Stimulated activated CD4-positive, alpha-beta T cell treated with anti-CD3 and anti-CD28 coated beads, Interleukin-4, amount 100 ng/mL, for 48 hours (primary cell): ENCODE measurements around the gene DLGAP3.

Source experiments
- DNase-seq, 2 donors: peaks; one replicate each; pipeline ENCODE4 v3.0.0-alpha.2; 2020; ENCODE audit warnings: low read depth in 2 of 2

The DLGAP3 gene

DNA sequence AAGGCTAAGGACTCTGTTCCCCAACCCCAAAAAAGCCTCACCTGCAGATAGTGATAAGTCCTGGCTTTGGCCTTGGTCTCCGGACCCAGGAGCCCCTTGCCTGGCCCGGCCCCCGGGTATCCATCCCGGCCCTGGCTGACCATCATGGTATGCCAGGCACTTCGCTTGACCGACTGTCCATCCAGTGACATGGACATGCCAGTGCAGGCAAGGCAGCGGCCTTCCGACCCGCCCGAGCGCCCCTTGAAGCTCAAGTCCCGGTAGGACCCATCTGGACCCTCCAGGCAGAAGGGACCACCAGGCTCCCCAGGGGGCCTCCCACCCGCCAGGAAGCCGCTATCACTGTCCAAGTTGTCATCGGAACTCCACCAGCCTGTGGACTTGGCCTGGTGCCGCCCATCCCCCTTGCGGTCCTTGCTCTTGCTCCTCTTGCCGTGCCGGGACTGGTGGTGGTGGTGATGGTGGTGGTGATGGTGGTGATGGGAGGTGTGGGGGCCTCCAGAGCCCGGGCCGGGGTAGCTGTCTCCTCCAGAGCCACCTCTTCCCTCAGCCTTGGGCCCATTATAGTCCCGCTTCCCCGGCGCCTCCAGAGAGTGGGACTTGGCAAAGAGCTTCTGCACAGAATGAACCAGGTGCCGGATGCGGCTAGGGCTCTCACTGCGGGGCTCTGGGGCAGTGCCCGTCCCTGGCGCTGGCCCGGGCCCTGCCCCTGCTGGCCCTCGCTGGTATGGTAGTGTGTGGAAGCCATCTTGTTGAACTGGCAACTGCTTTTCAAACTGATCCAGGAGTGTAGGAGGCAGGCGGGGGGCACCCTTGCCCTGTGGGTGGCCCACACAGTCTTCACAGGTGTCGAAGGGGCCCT is 25.0 kb downstream of the DLGAP3 start:
- DNase-seq = no peak

DNA sequence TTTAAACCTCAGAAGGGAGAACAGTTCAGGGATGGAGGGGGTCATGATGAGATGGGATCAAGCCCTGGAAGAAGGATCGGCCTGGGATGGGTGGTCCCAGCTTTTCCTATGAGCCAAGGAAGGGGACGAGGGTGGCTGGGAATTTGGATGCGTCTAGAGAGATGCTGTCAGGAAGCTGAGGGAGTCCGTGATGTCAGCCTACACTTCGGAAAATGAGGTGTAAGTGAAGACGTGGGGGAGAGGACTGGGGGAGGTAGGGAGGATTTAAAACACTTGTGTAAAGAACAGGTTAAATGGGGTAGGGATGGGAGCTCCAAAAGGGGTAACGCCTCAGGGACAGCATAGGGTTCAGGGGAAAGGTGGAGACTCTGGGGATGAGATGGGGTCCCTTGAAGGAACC is 27.5 kb downstream of the DLGAP3 start:
- DNase-seq = no peak

DNA sequence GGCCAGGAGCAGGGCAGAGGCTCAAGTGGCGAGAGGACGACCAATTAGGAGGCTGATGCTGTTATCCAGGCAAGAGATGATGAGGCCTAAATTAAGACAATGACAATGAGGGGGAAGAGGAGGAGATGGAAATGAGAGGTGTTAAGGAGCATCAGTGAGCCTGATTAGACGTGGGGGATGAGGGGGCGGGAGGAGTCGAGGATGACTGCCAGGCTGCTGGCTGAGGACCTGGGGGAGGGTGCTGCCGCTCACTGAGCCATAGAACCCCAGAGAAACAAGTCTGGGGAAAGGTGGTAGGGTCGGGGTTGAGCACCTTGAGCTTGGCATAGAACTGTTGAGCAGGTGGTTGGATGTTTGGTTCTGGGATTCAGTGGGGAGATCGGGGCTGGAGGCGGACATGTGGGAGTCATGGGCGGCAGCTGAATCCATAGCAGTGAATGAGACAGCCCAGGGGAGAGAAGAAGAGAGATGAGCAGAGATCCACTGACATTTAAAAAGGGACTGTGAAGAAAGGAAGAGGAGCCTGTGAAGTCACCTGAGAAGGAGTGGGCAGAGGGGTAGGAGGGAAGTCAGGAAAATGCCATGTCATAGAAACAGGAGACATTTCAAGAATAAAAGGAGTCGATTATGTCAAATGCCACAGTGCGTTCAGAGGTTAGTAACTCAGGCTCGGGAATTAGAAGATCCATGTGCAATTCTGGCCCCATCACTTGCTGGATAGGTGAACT is 28.5 kb downstream of the DLGAP3 start:
- DNase-seq = no peak

DNA sequence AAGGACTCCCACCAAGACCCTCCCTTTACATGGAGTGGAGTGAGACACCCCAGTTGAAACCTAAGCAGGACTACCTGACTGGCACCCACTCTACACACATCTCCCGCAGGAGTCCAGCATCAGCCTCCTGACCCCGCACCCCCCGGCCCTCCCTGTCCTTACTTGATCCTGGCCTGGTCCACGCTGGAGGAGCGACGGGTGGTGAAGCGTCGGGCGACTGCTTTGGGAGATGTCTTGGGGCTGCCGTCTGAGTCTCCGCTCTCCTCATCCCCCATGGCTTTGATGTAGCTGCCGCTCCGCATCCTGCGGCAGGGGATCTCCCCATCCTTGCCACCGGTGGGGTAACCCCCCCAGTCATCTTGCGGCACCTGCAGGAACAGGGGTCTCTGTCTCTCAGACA is 29.5 kb downstream of the DLGAP3 start:
- no peak for DNase-seq

DNA sequence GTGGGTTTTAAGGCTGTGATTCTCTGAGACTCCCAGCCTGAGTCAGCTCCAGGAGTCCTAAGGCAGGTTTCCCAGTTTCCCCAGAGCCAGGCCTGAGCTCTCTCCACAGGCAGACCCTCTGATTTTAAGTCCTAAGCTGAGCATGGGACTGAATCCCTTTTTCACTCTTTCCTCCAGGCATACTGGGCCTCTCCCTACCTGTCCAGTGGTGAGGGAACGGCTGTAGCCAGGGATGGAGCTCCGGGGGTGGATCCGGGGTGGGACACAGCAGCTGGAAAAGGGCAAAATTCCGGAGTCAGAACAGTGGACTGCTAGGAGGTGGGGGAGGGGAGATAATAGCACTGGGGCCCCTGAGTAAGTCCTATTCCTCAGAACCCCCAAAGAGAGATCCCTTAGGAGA is 30.0 kb downstream of the DLGAP3 start:
- no peak for DNase-seq

DNA sequence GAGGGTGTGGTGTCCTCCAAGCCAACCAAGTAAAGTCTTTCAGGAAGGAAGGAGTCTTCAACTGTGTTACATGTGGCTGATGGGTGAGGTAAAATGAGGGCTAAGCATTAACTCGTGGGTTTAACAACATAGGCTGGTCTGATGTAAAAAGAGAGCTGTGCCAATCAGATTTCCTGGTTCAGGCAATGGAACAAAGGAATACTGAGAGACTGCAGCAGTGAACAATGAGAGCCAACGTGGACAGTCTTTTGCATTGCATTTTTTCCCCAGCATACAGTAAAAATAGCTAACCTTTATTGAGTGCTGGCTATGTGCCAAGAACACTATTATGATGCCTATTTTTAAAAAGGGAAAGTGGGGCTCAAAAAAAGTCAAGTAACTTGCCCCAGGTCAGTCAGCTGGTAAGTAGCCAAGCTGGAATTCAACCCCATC is 31.1 kb downstream of the DLGAP3 start:
- DNase-seq = no peak

DNA sequence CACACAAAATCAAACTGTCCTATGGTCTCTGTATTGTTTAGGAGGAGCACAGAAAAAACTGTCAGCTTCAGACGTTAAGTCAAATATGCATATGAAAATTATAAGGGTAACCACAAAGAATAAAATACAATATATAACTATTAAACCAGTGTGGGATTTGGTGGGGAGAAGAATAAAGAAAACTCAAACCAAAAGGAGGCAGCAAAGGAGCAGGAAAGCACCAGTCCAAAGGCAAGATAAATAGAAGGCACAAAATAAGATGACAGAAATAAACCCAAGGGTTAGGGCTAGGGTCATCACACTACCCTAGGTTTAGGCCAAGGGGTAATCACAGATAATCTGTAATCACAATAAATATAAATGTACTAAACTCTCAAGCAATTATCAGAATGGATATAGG is 32.8 kb downstream of the DLGAP3 start:
- DNase-seq = no peak

DNA sequence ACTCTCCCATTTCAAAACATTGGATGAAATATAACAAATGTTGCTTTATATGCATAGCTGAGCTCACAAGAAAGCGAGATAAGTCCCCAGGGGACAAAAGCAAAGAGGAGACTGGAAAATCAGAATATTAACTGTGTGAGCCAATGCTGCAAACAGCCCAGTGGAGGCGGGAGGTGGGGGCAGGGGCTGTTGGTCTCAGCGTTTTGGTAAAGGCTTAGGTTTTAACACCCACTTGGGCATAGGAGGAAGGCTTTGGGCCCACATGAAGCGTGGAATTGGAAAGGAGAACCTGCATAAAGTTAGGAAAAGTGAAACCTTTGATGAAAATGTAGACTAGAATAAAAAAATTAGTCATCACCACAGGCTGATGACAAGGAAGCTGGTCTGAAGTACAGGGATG is 39.7 kb downstream of the DLGAP3 start:
- no peak for DNase-seq

DNA sequence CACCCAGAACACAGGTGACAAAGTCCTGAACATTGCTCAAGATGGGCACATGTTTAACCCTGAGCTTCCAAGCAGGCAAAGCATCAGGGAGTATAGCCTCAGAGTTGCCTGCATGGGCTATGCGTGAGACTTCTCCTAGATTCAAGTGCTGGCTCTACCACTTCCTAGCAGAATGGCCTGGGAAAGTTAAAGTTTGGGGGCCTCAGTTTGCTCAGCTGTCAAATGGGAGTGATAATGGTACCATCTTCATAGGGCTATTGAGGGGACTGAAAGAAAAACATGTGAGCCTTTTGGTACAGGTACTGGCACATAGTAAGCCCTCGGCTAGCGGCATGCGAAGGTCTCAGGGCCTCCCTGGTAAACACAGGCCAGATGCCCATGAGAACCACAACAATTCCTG is 41.9 kb downstream of the DLGAP3 start:
- no peak for DNase-seq

DNA sequence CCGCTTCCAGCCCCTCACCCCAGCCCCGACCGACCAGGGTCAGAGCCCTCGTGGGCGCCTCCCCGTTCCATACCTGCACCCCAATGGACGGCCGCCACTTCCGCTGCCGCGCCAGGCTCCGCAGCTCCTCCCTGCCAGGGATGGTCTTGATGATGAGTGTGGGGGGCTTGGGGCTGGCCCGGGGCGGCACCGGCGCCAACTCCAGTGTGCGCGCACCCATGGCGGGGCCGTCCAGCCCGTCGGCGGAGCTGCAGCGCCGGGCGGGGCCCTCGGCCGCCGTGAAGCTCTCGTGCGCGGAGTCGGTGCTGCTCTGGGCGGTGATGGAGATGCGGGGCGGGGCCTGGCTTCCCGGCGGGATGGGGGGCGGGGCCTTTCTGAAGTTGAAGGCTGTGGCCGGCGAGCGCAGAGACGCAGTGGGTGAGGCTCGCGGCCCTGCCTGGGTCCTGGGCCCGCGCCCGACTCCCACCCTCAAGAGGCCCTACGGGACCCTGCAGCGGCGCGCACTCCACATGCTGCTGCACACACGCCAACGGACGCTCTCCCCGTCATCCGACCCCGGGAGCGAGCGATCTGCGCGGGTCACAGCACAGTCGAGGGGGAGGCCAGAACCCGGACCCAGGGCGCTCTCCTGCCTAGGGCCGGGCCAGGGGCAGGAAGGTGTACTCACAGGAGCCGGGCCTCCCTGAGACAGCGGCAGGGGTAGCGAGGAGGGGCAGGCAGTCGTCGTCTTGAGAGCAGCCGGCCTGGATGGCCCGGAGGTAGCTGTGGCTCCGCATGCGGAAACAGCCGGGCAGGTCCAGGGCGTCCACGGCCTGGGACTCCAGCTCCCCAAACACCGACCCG is 43.8 kb downstream of the DLGAP3 start:
- DNase-seq = peak; percentile 61 to 64

DNA sequence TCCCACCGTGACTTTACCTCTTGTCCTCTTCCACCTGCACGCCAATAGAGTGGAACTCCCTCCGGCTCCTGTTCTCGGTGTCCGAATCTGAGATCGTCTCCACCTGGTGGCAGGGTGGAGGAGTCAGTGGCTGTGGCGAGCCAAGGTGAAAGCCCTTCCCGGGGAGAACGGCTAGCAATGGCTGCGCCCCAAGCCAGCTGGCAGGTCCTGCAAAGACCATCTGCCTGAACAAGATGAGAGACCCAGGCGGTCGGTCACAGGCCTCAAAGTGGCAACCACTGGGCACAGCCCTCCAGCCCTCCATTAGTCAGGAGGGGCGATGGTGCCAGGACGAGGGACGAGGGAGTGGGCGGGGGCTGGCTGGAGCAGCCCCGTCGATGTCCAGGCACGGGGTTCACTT is 44.5 kb downstream of the DLGAP3 start:
- no peak for DNase-seq

DNA sequence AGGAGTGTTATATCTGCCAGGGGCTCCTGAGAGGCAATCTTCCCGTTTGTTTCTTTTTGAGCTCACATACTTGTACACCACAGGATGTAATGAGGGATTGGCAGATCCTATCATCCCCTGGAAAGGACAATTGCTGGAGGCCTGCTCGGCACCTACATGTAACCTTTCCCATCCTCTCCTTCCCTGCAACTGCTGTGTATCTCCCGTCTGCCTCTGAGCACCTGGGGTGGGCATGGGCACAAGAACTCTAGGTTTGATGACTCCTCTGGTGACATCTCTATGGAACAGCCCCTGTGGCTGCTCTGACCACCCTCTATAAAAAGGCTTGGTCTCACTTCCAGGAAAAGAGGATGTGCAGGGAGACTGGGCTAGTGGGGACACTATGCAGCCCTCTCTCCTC is 44.9 kb downstream of the DLGAP3 start:
- DNase-seq = no peak

DNA sequence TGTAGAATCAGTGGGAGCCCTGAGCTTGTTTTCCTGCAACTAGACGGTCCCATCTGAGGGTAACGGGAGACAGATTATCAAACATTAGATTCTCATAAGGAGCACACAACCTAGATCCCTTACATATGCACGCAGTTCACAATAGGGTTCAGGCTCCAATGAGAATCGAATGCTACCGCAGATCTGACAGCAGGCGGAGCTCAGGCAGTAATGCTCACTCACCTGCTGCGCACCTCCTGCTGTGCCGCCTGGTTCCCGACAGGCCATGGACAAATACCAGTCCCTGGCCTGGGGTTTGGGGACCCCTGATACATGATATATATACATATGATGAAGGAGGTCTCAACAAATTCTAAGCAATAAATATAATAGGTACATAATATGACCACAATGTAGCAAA is 50.2 kb downstream of the DLGAP3 start:
- DNase-seq = no peak

DNA sequence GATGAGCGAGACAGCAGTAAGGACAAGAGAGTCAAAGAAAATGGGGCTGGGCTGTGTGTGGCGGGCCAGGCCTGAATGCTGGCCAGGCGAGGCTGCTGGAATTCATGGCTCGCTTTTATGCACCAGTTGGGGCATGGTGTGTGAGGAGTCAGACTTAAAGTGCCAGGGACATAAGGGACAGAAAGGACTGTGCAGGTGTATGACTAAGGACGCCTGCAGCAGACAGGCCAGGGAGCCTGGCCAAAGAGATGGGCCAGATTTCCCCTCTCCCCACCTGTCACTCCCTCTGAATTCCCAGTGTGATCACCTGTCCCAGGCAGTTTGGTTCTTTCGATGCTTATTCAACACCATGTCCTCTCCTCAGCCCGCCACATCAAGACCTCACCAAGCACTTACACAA is 53.0 kb downstream of the DLGAP3 start:
- no peak for DNase-seq

DNA sequence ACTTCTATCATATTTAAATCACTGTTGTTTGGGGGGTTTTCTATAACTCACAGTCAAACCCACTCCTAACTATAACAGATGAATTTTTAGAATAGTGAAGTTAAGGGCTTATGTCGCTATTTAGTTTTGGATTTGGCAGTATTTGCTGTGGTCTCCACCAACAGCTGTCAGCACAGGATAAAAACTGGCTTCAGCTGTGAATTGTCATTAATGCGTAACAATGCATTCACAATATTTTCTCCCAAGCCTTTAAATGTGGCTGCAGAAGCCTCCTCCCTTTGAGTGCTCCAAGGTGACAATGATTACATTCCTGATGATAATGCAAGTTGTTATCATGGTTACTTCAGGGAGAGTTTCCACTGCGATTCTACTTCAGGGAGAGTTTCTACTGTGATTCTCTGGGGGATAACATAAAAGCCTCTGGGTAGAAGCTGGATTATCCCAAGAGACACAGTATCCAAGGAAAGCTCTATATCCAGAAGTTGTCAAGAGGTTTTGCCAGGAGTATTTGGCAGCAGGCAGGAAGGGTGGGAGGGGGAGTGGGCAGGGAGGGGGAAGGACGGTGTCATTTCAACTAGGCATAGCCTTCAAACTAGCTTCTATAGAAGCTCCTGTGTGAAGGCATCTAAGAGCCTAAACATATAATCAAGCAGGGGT is 55.0 kb downstream of the DLGAP3 start:
- no peak for DNase-seq

DNA sequence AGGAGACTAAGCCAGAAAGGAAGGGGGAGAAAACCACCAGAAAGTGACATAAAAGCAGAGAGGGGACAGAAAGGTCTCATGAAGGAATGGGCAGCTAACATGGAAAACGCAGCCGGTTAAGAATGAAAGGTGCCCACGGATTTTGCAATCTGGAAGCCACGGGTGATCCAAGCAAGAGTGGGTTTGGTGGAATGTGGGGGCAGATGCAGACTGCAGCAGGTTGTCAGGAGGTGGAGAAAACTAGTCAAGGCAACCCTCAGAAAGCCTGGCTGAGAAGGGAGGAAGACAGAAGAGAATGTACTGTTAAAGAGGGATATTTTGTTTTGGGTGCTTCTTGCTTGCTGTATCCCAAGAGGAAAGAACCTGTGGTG is 57.3 kb downstream of the DLGAP3 start:
- no peak for DNase-seq

DNA sequence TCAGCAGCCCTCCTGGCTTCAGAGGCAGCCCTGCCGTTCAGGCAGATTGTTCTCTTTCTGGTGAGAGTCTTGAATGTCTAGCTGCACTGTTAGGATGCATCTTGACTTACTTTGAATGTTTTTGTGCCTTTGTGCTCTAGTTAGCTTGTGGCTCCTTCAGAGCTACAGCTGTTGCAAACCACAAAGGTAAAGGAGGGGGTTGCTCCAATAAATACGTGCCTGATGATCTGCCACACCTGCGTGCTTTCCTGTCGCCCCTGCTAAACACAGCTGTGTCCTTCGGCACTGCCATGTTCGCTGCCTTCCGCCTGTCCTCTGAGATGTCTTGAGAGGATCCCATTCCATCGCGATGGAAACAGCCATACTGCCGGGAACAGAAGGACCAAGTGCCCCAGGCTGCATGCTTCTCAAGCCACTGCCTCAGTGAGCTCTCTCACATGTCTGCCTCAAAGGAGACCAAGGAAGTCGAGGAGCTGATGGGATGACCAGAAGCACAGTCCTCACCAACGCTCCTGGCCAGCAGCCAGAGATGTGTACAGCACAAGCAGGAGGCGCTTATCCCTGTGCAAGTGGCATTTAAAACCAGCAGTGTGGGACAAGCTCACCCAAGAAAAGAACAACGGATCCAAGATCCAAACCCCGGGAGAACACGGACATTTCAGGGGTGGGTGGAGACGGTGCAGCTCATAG is 57.9 kb downstream of the DLGAP3 start:
- DNase-seq = no peak

DNA sequence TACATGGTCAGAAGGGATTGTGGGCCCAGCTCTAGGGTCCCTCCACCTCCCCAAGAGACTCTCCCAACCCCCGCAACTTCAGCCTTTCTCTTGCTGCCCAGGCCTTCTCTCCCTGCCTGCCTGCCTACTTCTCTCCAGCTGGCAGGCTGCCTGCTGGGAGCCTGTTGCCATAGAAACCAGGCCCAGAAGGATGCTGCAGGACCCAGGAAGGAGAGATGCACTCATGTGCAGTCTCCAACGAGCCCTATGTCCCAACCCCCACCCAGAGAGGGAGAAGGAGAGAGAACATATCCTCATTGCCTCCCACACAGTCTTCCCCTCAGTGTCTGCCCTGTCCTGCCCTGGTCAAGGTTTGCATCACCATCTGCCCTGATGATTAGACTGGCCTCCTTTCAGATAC is 59.1 kb downstream of the DLGAP3 start:
- DNase-seq = no peak

DNA sequence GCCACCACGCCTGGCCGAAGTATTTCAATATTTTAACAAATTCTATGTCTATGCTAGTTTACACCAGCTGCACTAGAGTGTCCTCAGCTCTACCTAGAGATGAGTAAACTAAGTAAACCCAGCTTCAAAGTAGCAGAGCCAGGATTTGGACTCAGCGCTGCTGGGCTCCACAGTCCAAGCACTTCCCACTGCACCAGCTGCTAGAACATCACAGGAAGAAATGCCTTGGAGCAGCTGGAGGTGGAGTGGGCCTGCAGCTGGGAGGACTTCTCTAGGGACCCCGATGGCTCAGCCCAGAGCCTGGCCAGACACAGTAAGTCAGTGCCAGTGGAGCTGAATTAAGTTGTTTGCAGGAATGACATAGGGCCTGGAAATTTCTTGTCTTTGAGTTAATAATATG is 59.7 kb downstream of the DLGAP3 start:
- DNase-seq = no peak

DNA sequence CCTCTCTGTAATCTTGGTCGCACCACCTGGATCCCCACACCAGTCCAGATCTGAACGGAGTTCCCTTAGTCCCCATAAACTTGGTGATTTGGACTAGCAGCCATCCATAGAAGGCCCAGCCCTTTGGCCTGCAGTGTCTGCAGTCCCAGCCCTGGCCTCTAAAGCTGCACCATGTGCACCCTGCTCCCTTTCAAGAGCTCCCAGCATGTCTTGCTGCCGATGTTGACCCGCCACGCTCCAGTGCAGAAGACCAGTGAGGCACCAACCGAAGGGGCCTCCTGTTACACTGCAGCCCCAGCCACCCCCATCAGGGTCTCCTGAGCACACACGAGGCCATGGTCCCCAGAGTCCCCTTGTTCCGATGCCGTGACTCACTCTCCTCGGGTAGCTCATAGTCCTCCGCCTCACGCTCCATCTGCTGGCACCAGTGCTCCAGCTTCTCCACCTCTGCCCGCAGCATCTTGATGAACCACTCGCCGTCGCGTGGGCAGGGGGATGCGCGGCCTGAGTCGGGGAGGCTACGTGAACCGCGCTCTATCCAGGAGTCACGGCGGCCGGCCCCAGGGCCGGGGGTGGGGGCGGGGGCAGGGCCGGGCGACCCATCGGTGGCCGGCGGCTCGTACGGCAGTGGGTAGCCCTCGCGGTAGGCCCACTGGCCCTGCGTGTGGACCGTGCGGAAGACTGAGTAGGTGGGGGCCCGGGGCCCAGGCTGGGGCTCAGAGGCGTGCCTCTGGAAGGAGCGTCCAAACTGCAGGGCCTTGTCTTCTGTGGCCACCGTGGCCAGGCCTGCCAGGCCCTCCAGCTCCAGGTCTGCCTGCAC is 61.0 kb downstream of the DLGAP3 start:
- DNase-seq = no peak
